ENCODE measurements around the gene ELK3. TPM values are rescaled to one million over a fixed set of nuclear protein-coding genes. Genes with fewer than 3 reads are reported as not detected.

ELK3 gene
- total RNA-seq, 2 experiments from 2014 or later: 7.7 TPM

DNA sequence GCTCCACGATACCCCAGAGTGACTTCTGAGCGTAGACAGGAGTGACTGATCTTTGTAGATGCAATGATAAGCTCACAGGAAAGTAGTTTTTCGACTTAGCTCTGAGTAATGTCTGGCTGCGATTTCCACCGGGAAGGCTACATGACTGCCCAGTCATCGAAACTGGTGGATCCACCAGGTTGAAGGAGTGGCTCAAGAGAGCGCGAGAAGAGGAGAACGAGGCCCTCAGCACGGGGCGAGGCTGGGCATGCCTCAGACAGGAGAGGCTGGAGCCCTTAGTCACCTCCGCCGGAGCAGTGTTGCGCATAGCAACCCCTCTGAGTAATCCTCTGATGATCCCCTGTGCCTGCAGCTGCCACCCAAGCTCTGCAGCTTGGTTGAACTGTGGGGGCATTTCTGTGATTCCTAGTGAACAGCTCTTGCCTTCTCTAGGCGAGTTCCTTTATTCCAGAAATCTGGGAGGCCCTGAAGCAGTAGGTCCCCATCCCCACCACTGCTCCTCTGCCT is 25.6 kb downstream of the ELK3 start:
- intact Hi-C loops (cut with micrococcal nuclease): loop anchor here (5.0 kb wide), 1 partner anchor 298 kb away; no protein-coding TSS in a partner anchor

DNA sequence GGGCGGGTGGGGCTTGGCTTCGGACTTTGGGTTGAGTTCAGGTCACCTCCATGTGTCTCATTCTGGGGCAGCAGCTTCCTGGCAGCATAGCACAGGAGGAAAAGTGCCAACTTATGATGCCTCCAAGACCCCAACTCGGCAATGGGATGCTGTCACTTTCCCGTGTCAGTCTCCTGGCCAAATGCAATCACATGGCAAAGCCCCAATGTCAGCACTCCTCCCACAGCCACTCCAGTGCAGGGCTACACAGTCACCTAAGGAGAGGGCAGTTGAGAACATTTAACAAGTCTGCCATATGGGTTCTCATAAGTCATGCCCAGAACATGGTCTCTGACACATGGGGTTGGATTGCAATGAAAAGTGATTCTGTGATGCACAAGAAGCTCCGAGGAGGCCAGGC is 26.7 kb downstream of the ELK3 start:
- POLR2A ChIA-PET: interaction anchor here (1.5 kb wide), 1 partner anchor 160 kb away, joined by 3 read pairs; no protein-coding TSS in a partner anchor

More for the DNA sequence above, 25.6 kb downstream of the ELK3 start:
- Mint-ChIP-seq H3K27ac (peak overlapping the region; percentile 3), H3K4me3 (no peak overlapping the region), H3K9me3 (no peaks in the 10 kb centered on the region), H3K36me3 (ENCODE audit: low read depth) (peaks cover 33% of the 10 kb centered on the region), H3K27me3 (no peaks in the 10 kb centered on the region), H3K4me1 (ENCODE audit: low read depth) (peaks cover 27% of the 10 kb centered on the region)
- ChIA-PET CTCF (interaction anchor here (1.2 to 1.9 kb wide), 2 partner anchors 155 to 159 kb away, joined by 3 to 5 read pairs; no protein-coding TSS in a partner anchor), POLR2A (interaction anchor here (1.2 kb wide), 1 partner anchor 10 kb away, joined by 3 read pairs; no protein-coding TSS in a partner anchor)
- no peak for ATAC-seq
- TF ChIP-seq, protein P1, sequence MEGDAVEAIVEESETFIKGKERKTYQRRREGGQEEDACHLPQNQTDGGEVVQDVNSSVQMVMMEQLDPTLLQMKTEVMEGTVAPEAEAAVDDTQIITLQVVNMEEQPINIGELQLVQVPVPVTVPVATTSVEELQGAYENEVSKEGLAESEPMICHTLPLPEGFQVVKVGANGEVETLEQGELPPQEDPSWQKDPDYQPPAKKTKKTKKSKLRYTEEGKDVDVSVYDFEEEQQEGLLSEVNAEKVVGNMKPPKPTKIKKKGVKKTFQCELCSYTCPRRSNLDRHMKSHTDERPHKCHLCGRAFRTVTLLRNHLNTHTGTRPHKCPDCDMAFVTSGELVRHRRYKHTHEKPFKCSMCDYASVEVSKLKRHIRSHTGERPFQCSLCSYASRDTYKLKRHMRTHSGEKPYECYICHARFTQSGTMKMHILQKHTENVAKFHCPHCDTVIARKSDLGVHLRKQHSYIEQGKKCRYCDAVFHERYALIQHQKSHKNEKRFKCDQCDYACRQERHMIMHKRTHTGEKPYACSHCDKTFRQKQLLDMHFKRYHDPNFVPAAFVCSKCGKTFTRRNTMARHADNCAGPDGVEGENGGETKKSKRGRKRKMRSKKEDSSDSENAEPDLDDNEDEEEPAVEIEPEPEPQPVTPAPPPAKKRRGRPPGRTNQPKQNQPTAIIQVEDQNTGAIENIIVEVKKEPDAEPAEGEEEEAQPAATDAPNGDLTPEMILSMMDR (IDR thresholded peaks at IDR 0.05): no peak
- DNase-seq: no peak

GRCh38 chr12:96221391-96221790 is 27.2 kb downstream of the ELK3 start:
- H3K4me1 Mint-ChIP-seq (ENCODE audit: low read depth): peaks cover 16% of the 10 kb centered on the region
- no peak overlapping the region for H3K4me3 Mint-ChIP-seq
- ATAC-seq (no peak), DNase-seq (no peak)
- no peaks in the 10 kb centered on the region for H3K27me3 Mint-ChIP-seq
- no peak overlapping the region for H3K27ac Mint-ChIP-seq
- ChIA-PET CTCF (interaction anchor here (0.6 to 2.1 kb wide), 4 partner anchors 159 to 295 kb away, joined by 3 to 7 read pairs (median 6); no protein-coding TSS in a partner anchor), POLR2A (interaction anchor here (0.7 to 1.5 kb wide), 2 partner anchors 18 to 160 kb away, joined by 3 read pairs; no protein-coding TSS in a partner anchor)
- TF ChIP-seq, protein P1 (IDR thresholded peaks at IDR 0.05): no peak
- intact Hi-C loops (cut with micrococcal nuclease): no loop called here
- no peaks in the 10 kb centered on the region for H3K9me3 Mint-ChIP-seq
- peaks cover 30% of the 10 kb centered on the region for H3K36me3 Mint-ChIP-seq (ENCODE audit: low read depth)

More for the DNA sequence above, 26.7 kb downstream of the ELK3 start:
- no peaks in the 10 kb centered on the region for H3K9me3 Mint-ChIP-seq
- H3K4me1 Mint-ChIP-seq (ENCODE audit: low read depth): peaks cover 18% of the 10 kb centered on the region
- H3K36me3 Mint-ChIP-seq (ENCODE audit: low read depth): peaks cover 34% of the 10 kb centered on the region
- CTCF ChIA-PET: interaction anchor here (1.2 to 1.9 kb wide), 3 partner anchors 157 to 296 kb away, joined by 3 to 7 read pairs (median 6); no protein-coding TSS in a partner anchor
- intact Hi-C loops (cut with micrococcal nuclease): no loop called here
- H3K27me3 Mint-ChIP-seq: no peaks in the 10 kb centered on the region
- ATAC-seq (no peak), DNase-seq (no peak)
- H3K27ac Mint-ChIP-seq: no peak overlapping the region
- no peak overlapping the region for H3K4me3 Mint-ChIP-seq
- TF ChIP-seq, protein P1 (IDR thresholded peaks at IDR 0.05): no peak

- H3K36me3 Mint-ChIP-seq (ENCODE audit: low read depth): peaks cover 39% of the 10 kb centered on the region
- H3K9me3 Mint-ChIP-seq: no peaks in the 10 kb centered on the region
- DNase-seq (peak; percentile 49), ATAC-seq (peak; percentile 79)
- H3K4me3 Mint-ChIP-seq: no peak overlapping the region
- H3K27me3 Mint-ChIP-seq: no peaks in the 10 kb centered on the region
- POLR2A ChIA-PET: interaction anchor here (1.3 kb wide), 1 partner anchor 8 kb away, joined by 5 read pairs; no protein-coding TSS in a partner anchor
- peak overlapping the region; percentile 6 for H3K27ac Mint-ChIP-seq
- TF ChIP-seq, protein P1 (IDR thresholded peaks at IDR 0.05): no peak
- CTCF ChIA-PET: interaction anchor here (2.1 to 3.7 kb wide), 2 partner anchors 9 to 162 kb away, joined by 6 to 14 read pairs; no protein-coding TSS in a partner anchor
- H3K4me1 Mint-ChIP-seq (ENCODE audit: low read depth): peaks cover 28% of the 10 kb centered on the region
- intact Hi-C loops (cut with micrococcal nuclease): no loop called here
These were observed 29.4 kb downstream of the ELK3 start for GRCh38 chr12:96223411-96224218.

All from activated CD8-positive, alpha-beta T cell treated with anti-CD3 and anti-CD28 coated beads for 36 hours (primary cell).